HCT116 (cell line): ENCODE data around the gene EHD1. TPM values are rescaled to one million over a fixed set of nuclear protein-coding genes. Genes with fewer than 3 reads are reported as not detected.

Experiments used
- ATAC-seq: fragments of 200-7000 bp; cut with Tn5 transposase; 2 replicates; pipeline ENCODE4 v1.9.1; 2020; ENCODE audit warnings: mild to moderate bottlenecking, moderate library complexity
- BruUV-seq: library from RNA; stranded (reverse); fragments of 400-500 nt; replicated peaks from 2 replicates; lab custom pipeline; 2021; lab: Mats Ljungman, UMichigan
- CTCF ChIA-PET: fragments of 300-600 bp; sonication (Branson Sonifier 250); formaldehyde crosslinking; loops from one replicate; lab custom pipeline; 2021; ENCODE audit warnings: antibody characterized with exemption; lab: Charles Lee
- POLR2A ChIA-PET: fragments of 300-600, 350-600 bp; sonication (Branson Sonifier 250); formaldehyde crosslinking; loops from one replicate; lab custom pipeline; 2021; ENCODE audit warnings: antibody characterized with exemption; lab: Charles Lee
- RAD21 ChIA-PET, 2 experiments: fragments of 300-600 bp; sonication (Branson Sonifier 250); formaldehyde crosslinking; loops; one replicate each; lab custom pipeline; 2023; ENCODE audit warnings: low total read pairs in 2 of 2; ENCODE audit not compliant: uncharacterized antibody in 2 of 2, unreplicated experiment in 2 of 2, low non-redundant PET in 1 of 2; lab: Charles Lee
- DNase-seq: peaks from one replicate; pipeline ENCODE4 v3.0.0-alpha.2; 2010; ENCODE audit warnings: low read depth, low spot score
- H2AFZ ChIP-seq: fragments of 200-600 bp; shearing (Covaris generic), sonication (generic); 2 replicates; pipeline ENCODE4 v1.6.1; 2017; ENCODE audit warnings: low read depth, mixed run types, mixed read lengths, antibody characterized with exemption, low read length; ENCODE audit not compliant: poor library complexity, severe bottlenecking
- H3K27ac ChIP-seq: 2 replicates; pipeline ENCODE4 v1.5.1; 2012; ENCODE audit warnings: low read depth, low read length
- H3K27me3 ChIP-seq: fragments of 200-600 bp; sonication (generic); 2 replicates; pipeline ENCODE4 v1.6.1; 2016; ENCODE audit warnings: mixed run types, low read length, mixed read lengths; ENCODE audit not compliant: insufficient read depth
- H3K36me3 ChIP-seq, 2 experiments: fragments of 200-500 bp in 1 of 2; fragments of 200-600 bp in 1 of 2; sonication (Bioruptor generic) in 1 of 2; sonication (generic) in 1 of 2; 2 replicates each; pipeline versions ENCODE4 v1.5.1 to v1.6.1; 2014 to 2016; ENCODE audit warnings: low read length in 2 of 2, inconsistent platforms in 1 of 2, mixed read lengths in 1 of 2, mixed run types in 1 of 2; ENCODE audit not compliant: insufficient read depth in 2 of 2, control insufficient read depth in 1 of 2
- H3K4me1 ChIP-seq, 2 experiments: fragments of 200-600 bp in 1 of 2; sonication (generic) in 1 of 2; 2 replicates each; pipeline versions ENCODE4 v1.5.1 to v1.6.1; 2012 to 2017; ENCODE audit warnings: low read length in 2 of 2, inconsistent platforms in 1 of 2, mild to moderate bottlenecking in 1 of 2, mixed read lengths in 1 of 2, mixed run types in 1 of 2, moderate library complexity in 1 of 2; ENCODE audit not compliant: insufficient read depth in 2 of 2, control insufficient read depth in 1 of 2
- H3K4me2 ChIP-seq: fragments of 200-600 bp; sonication (generic); 2 replicates; pipeline ENCODE4 v1.6.1; 2017; ENCODE audit warnings: mixed run types, low read length, mixed read lengths
- H3K4me3 ChIP-seq, 2 experiments: fragments of 200-600 bp in 1 of 2; sonication (generic) in 1 of 2; replicated peaks in 1 of 2; 2 replicates each; pipeline ENCODE4 v1.5.1; 2011 to 2016; ENCODE audit warnings: low read length in 2 of 2, control low read depth in 1 of 2, low read depth in 1 of 2, mild to moderate bottlenecking in 1 of 2, mixed read lengths in 1 of 2, mixed run types in 1 of 2
- H3K79me2 ChIP-seq: fragments of 200-600 bp; sonication (generic); 2 replicates; pipeline ENCODE4 v1.6.1; 2017; ENCODE audit warnings: mild to moderate bottlenecking, mixed run types, low read length, moderate library complexity, mixed read lengths; ENCODE audit not compliant: insufficient read depth
- H3K9ac ChIP-seq: fragments of 200-600 bp; sonication (generic); 2 replicates; pipeline ENCODE4 v1.6.1; 2016; ENCODE audit warnings: low read length, mixed read lengths
- H3K9me2 ChIP-seq: fragments of 200-600 bp; sonication (generic), shearing (Covaris generic); 2 replicates; pipeline ENCODE4 v1.6.1; 2017; ENCODE audit warnings: mixed run types, mild to moderate bottlenecking, moderate library complexity; ENCODE audit not compliant: insufficient read depth
- H3K9me3 ChIP-seq, 2 experiments: fragments of 200-500 bp in 1 of 2; fragments of 200-600 bp in 1 of 2; sonication (Bioruptor generic) in 1 of 2; sonication (generic) in 1 of 2; 2 replicates each; pipeline ENCODE4 v1.6.1; 2014 to 2017; ENCODE audit warnings: low read length in 2 of 2, mixed read lengths in 2 of 2, inconsistent platforms in 1 of 2, low read depth in 1 of 2, mild to moderate bottlenecking in 1 of 2, mixed run types in 1 of 2, moderate library complexity in 1 of 2; ENCODE audit not compliant: control insufficient read depth in 1 of 2, insufficient read depth in 1 of 2
- H4K20me1 ChIP-seq: fragments of 200-600 bp; sonication (generic), shearing (Covaris generic); 2 replicates; pipeline ENCODE4 v1.6.1; 2017; ENCODE audit warnings: mixed run types, mild to moderate bottlenecking, moderate library complexity; ENCODE audit not compliant: insufficient read depth
- CTCF ChIP-seq, 3 experiments: fragments of 200-600 bp in 1 of 3; sonication (generic) in 1 of 3; IDR thresholded peaks in 2 of 3; conservative IDR thresholded peaks in 1 of 3; 2 replicates each; pipeline ENCODE4 v1.5.1; 2012 to 2017; ENCODE audit warnings: low read depth in 2 of 3, low read length in 2 of 3, antibody characterized with exemption in 1 of 3, borderline replicate concordance in 1 of 3, control low read depth in 1 of 3, mild to moderate bottlenecking in 1 of 3, mixed read lengths in 1 of 3, mixed run types in 1 of 3, moderate library complexity in 1 of 3; ENCODE audit not compliant: insufficient read depth in 1 of 3
- POLR2A ChIP-seq: IDR thresholded peaks from 2 replicates; pipeline ENCODE4 v1.7.0; 2011; ENCODE audit warnings: borderline replicate concordance; ENCODE audit not compliant: insufficient read depth, insufficient read length; ENCODE audit errors: extremely low read depth
- ZFX ChIP-seq: fragments of 450-650 bp; IDR thresholded peaks from 2 replicates; pipeline ENCODE4 v1.6.1; 2017
- ZNF274 ChIP-seq: fragments of 200-500 bp; sonication (Bioruptor generic); IDR thresholded peaks from 2 replicates; pipeline ENCODE4 v1.6.1; 2014; ENCODE audit warnings: mild to moderate bottlenecking, low read depth, low read length, inconsistent platforms
- intact Hi-C: fragments of 100-400 bp; cut with micrococcal nuclease; formaldehyde crosslinking; loops from 2 replicates; pipeline ENCODE4 v1.10.0; 2022
- total RNA-seq: library from RNA; stranded (reverse); gene quantifications from one replicate; pipeline ENCODE4 v1.2.1, GENCODE V29; 2021; ENCODE audit not compliant: unreplicated experiment

Gene EHD1
- total RNA-seq, 1 experiment from 2014 or later: 48.1 TPM

- intact Hi-C loops: no loop called here
- H3K27ac ChIP-seq: no peak overlapping the region
- POLR2A ChIA-PET: interaction anchor here (1.1 kb wide), 1 partner anchor 8 kb away, joined by 4 read pairs; no protein-coding TSS in a partner anchor
- H3K36me3 ChIP-seq: peaks cover 3 to 14% of the 10 kb centered on the region in 2 experiments; a peak in 1 of 4 replicates
- no peaks in the 10 kb centered on the region for H3K27me3 ChIP-seq
- H3K9me2 ChIP-seq: no peaks in the 10 kb centered on the region
- CTCF ChIA-PET: interaction anchor here (1.2 to 1.5 kb wide), 2 partner anchors 12 to 18 kb away, joined by 3 to 5 read pairs; partner anchors contain the start of gene EHD1
- H3K79me2 ChIP-seq: peaks cover 65% of the 10 kb centered on the region
- H3K4me2 ChIP-seq: no peak overlapping the region
- RAD21 ChIA-PET: no interaction called here
- no peak overlapping the region for H3K4me3 ChIP-seq
- no peak for DNase-seq
- no TSS peak for BruUV-seq
- TF ChIP-seq ZFX (no peak), POLR2A (no peak), CTCF (IDR thresholded peaks at IDR 0.05 in 2 of 3, conservative IDR thresholded peaks at IDR 0.05 in 1 of 3; ENCODE audit: borderline replicate concordance in 1 of 3, insufficient read depth in 1 of 3, low read depth in 2 of 3, low read length in 2 of 3) (no peak), ZNF274 (no peak)
- H2AFZ ChIP-seq: no peak overlapping the region
- no peaks in the 10 kb centered on the region for H4K20me1 ChIP-seq
- no peaks in the 10 kb centered on the region for H3K9me3 ChIP-seq
- no peak overlapping the region for H3K9ac ChIP-seq
- no peak for ATAC-seq
- peaks cover 33 to 79% of the 10 kb centered on the region in 2 experiments for H3K4me1 ChIP-seq
These were observed 18.6 kb downstream of the EHD1 start for GRCh38 chr11:64859542-64860414.
